Trophoblast cell (in vitro differentiated cells and primary cell): ENCODE measurements around the gene AXIN2.

ENCODE experiments used
- DNase-seq, 2 donors: peaks; one replicate each; pipeline ENCODE4 v3.0.0-alpha.2; 2016
- H2AFZ ChIP-seq: 2 replicates; pipeline ENCODE4 v1.6.1; 2013; ENCODE audit warnings: low read length, moderate library complexity, mild to moderate bottlenecking; ENCODE audit not compliant: insufficient read depth, poor library complexity
- H2AK5ac ChIP-seq: 2 replicates; pipeline ENCODE4 v1.6.1; 2013; ENCODE audit warnings: mild to moderate bottlenecking, low read length
- H2BK120ac ChIP-seq: 2 replicates; pipeline ENCODE4 v1.6.1; 2013; ENCODE audit warnings: low read length, mild to moderate bottlenecking, moderate library complexity; ENCODE audit not compliant: insufficient read depth, poor library complexity
- H2BK12ac ChIP-seq: 2 replicates; pipeline ENCODE4 v1.6.1; 2013; ENCODE audit warnings: mild to moderate bottlenecking, low read length, moderate library complexity
- H2BK5ac ChIP-seq: 2 replicates; pipeline ENCODE4 v1.6.1; 2013; ENCODE audit warnings: low read length, low read depth, moderate library complexity, mild to moderate bottlenecking; ENCODE audit not compliant: poor library complexity
- H3K14ac ChIP-seq: 2 replicates; pipeline ENCODE4 v1.6.1; 2013; ENCODE audit warnings: mild to moderate bottlenecking, low read length
- H3K18ac ChIP-seq: 2 replicates; pipeline ENCODE4 v1.6.1; 2013; ENCODE audit warnings: mild to moderate bottlenecking, low read length
- H3K23ac ChIP-seq: 2 replicates; pipeline ENCODE4 v1.6.1; 2013; ENCODE audit warnings: low read length
- H3K27ac ChIP-seq: 2 replicates; pipeline ENCODE4 v1.5.1; 2013; ENCODE audit warnings: low read depth, mild to moderate bottlenecking, inconsistent platforms, low read length, moderate library complexity
- H3K27me3 ChIP-seq: 2 replicates; pipeline ENCODE4 v1.6.1; 2013; ENCODE audit warnings: inconsistent platforms, mild to moderate bottlenecking, low read length, moderate library complexity; ENCODE audit not compliant: insufficient read depth
- H3K36me3 ChIP-seq, 2 experiments: 1 replicate in 1 of 2; 2 replicates in 1 of 2; pipeline ENCODE4 v1.6.1; 2013; ENCODE audit warnings: low read length in 2 of 2, mild to moderate bottlenecking in 2 of 2, moderate library complexity in 1 of 2; ENCODE audit not compliant: insufficient read depth in 2 of 2, control insufficient read depth in 1 of 2
- H3K4ac ChIP-seq: 2 replicates; pipeline ENCODE4 v1.6.1; 2013; ENCODE audit warnings: low read depth, mild to moderate bottlenecking, low read length, moderate library complexity
- H3K4me1 ChIP-seq, 2 experiments: 1 replicate in 1 of 2; 2 replicates in 1 of 2; pipeline ENCODE4 v1.6.1; 2013; ENCODE audit warnings: low read length in 2 of 2, mild to moderate bottlenecking in 2 of 2, moderate library complexity in 1 of 2; ENCODE audit not compliant: insufficient read depth in 2 of 2, control insufficient read depth in 1 of 2
- H3K4me2 ChIP-seq: 2 replicates; pipeline ENCODE4 v1.6.1; 2013; ENCODE audit warnings: inconsistent platforms, mild to moderate bottlenecking, low read length, moderate library complexity
- H3K4me3 ChIP-seq: 2 replicates; pipeline ENCODE4 v1.5.1; 2013; ENCODE audit warnings: mild to moderate bottlenecking, low read depth, low read length, inconsistent platforms
- H3K79me1 ChIP-seq: one replicate; pipeline ENCODE4 v1.6.1; 2013; ENCODE audit warnings: low read length
- H3K79me2 ChIP-seq: 2 replicates; pipeline ENCODE4 v1.6.1; 2013; ENCODE audit warnings: low read length, mild to moderate bottlenecking; ENCODE audit not compliant: control insufficient read depth, insufficient read depth, poor library complexity
- H3K9ac ChIP-seq: 2 replicates; pipeline ENCODE4 v1.6.1; 2013; ENCODE audit warnings: mild to moderate bottlenecking, low read length
- H3K9me3 ChIP-seq: 2 replicates; pipeline ENCODE4 v1.6.1; 2013; ENCODE audit warnings: low read depth, mild to moderate bottlenecking, control low read depth, inconsistent platforms, low read length; ENCODE audit not compliant: insufficient read depth
- H4K12ac ChIP-seq: 2 replicates; pipeline ENCODE4 v1.6.1; 2013; ENCODE audit warnings: low read depth, mild to moderate bottlenecking, low read length, moderate library complexity
- H4K8ac ChIP-seq: 2 replicates; pipeline ENCODE4 v1.6.1; 2013; ENCODE audit warnings: low read depth, mild to moderate bottlenecking, low read length, moderate library complexity
- H4K91ac ChIP-seq: one replicate; pipeline ENCODE4 v1.6.1; 2013; ENCODE audit warnings: low read depth, mild to moderate bottlenecking, low read length, moderate library complexity
- WGBS: extraction: QIAGEN DNeasy Blood & Tissue Kit; methylation state at CpG from one replicate; pipeline ENCODE4 v1.1.7; 2013; ENCODE audit warnings: missing lambda C conversion rate; ENCODE audit not compliant: insufficient read length, insufficient coverage; ENCODE audit errors: extremely low coverage; 5-methylcytosine and 5-hydroxymethylcytosine counted together

The AXIN2 gene

GRCh38 chr17:65531256-65532100, 30.0 kb downstream of the AXIN2 start:
- H3K9ac ChIP-seq: peak overlapping the region; percentile 61
- H3K4me2 ChIP-seq: peak overlapping the region; percentile 60
- H2BK5ac ChIP-seq: peak overlapping the region; percentile 96
- peaks cover 41% of the 10 kb centered on the region for H3K79me1 ChIP-seq
- H3K27ac ChIP-seq: peak overlapping the region; percentile 96
- peak overlapping the region; percentile 84 for H3K14ac ChIP-seq
- H4K8ac ChIP-seq: peak overlapping the region; percentile 86
- peak; percentile 88 to 93 for DNase-seq
- peak overlapping the region; percentile 82 for H3K4ac ChIP-seq
- H2AFZ ChIP-seq: peak overlapping the region; percentile 67
- peaks cover 26 to 28% of the 10 kb centered on the region in 2 experiments for H3K36me3 ChIP-seq
- WGBS: no CpG with 5 or more reads among the region's 16 CpGs
- H3K18ac ChIP-seq: peak overlapping the region; percentile 88
- peak overlapping the region; percentile 73 for H4K12ac ChIP-seq
- H3K9me3 ChIP-seq: peaks cover 3% of the 10 kb centered on the region
- no peak overlapping the region for H3K4me3 ChIP-seq
- H4K91ac ChIP-seq: peak overlapping the region; percentile 95
- peaks cover 7% of the 10 kb centered on the region for H3K79me2 ChIP-seq
- H2BK120ac ChIP-seq: peak overlapping the region; percentile 91
- peak overlapping the region; percentile 76 for H2AK5ac ChIP-seq
- no peaks in the 10 kb centered on the region for H3K27me3 ChIP-seq
- H3K4me1 ChIP-seq: peaks cover 34 to 37% of the 10 kb centered on the region in 2 experiments
- H2BK12ac ChIP-seq: peak overlapping the region; percentile 84
- no peak overlapping the region for H3K23ac ChIP-seq

GRCh38 chr17:65530523-65531255, 30.8 kb downstream of the AXIN2 start:
- Histone ChIP-seq H2BK120ac (peak overlapping the region; percentile 98), H4K8ac (peak overlapping the region; percentile 89), H3K4ac (peak overlapping the region; percentile 53), H3K27me3 (no peaks in the 10 kb centered on the region), H3K9me3 (peaks cover 2% of the 10 kb centered on the region), H4K91ac (peak overlapping the region; percentile 98), H3K23ac (no peak overlapping the region), H2AFZ (peak overlapping the region; percentile 63), H2BK5ac (peak overlapping the region; percentile 84), H3K27ac (peak overlapping the region; percentile 95), H3K4me3 (no peak overlapping the region), H3K36me3 (peaks cover 23% of the 10 kb centered on the region in 2 experiments), H3K79me1 (peaks cover 41% of the 10 kb centered on the region), H3K4me2 (peak overlapping the region; percentile 39), H3K4me1 (peaks cover 34 to 37% of the 10 kb centered on the region in 2 experiments), H3K9ac (no peak overlapping the region), H4K12ac (peak overlapping the region; percentile 83), H3K18ac (peak overlapping the region; percentile 70), H2BK12ac (peak overlapping the region; percentile 55), H3K14ac (peak overlapping the region; percentile 95), H3K79me2 (peaks cover 7% of the 10 kb centered on the region), H2AK5ac (peak overlapping the region; percentile 57)
- WGBS: no CpG with 5 or more reads among the region's 10 CpGs
- no peak for DNase-seq

- Histone ChIP-seq H2BK12ac (peak overlapping the region; percentile 55), H4K12ac (no peak overlapping the region), H3K4me2 (peak overlapping the region; percentile 39), H2AFZ (no peak overlapping the region), H3K79me1 (peaks cover 41% of the 10 kb centered on the region), H3K4ac (peak overlapping the region; percentile 53), H3K9ac (no peak overlapping the region), H3K27ac (peak overlapping the region; percentile 95), H2BK5ac (peak overlapping the region; percentile 87), H3K4me1 (peaks cover 34 to 37% of the 10 kb centered on the region in 2 experiments), H3K9me3 (peaks cover 2% of the 10 kb centered on the region), H3K27me3 (no peaks in the 10 kb centered on the region), H4K91ac (peak overlapping the region; percentile 98), H3K4me3 (no peak overlapping the region), H3K14ac (peak overlapping the region; percentile 95), H2AK5ac (peak overlapping the region; percentile 57), H3K79me2 (peaks cover 7% of the 10 kb centered on the region), H4K8ac (peak overlapping the region; percentile 89), H3K23ac (no peak overlapping the region), H3K36me3 (peaks cover 20% of the 10 kb centered on the region in 2 experiments), H2BK120ac (peak overlapping the region; percentile 98), H3K18ac (peak overlapping the region; percentile 70)
- WGBS: no CpG with 5 or more reads among the region's 17 CpGs
- peak; percentile 93 to 96 for DNase-seq
Measured at GRCh38 chr17:65529761-65530522, 31.5 kb downstream of the AXIN2 start.
